GM12878 (cell line): Measurements from ENCODE around the gene UQCR10. TPM values are rescaled to one million over a fixed set of nuclear protein-coding genes. Genes with fewer than 3 reads are reported as not detected.

Experiments used
- ATAC-seq: fragments of 200-7000 bp; cut with Tn5 transposase; 3 replicates; pipeline ENCODE4 v1.9.1; 2020; ENCODE audit warnings: mild to moderate bottlenecking, moderate library complexity
- BruUV-seq: library from RNA; stranded (reverse); fragments of 400-500 nt; replicated peaks from 2 replicates; lab custom pipeline; 2021; lab: Mats Ljungman, UMichigan
- CTCF ChIA-PET: fragments of 300-600 bp; sonication (Branson Sonifier 250); formaldehyde crosslinking; extraction: SDS; loops from one replicate; lab custom pipeline; 2021; ENCODE audit warnings: inconsistent platforms; lab: Yijun Ruan, JAX
- POLR2A ChIA-PET: fragments of 350-600 bp; formaldehyde crosslinking; extraction: SDS; loops from one replicate; lab custom pipeline; 2021; ENCODE audit warnings: inconsistent platforms; lab: Charles Lee
- RAD21 ChIA-PET: fragments of 300-600 bp; sonication (Branson Sonifier 250); formaldehyde crosslinking; loops from one replicate; lab custom pipeline; 2023; ENCODE audit warnings: antibody characterized with exemption; ENCODE audit not compliant: unreplicated experiment; lab: Charles Lee
- SMC1A ChIA-PET: fragments of 300-600 bp; sonication (Branson Sonifier 250); formaldehyde crosslinking; loops from one replicate; lab custom pipeline; 2023; ENCODE audit not compliant: unreplicated experiment, uncharacterized antibody; lab: Charles Lee
- DNase-seq: peaks from one replicate; pipeline ENCODE4 v3.0.0-alpha.2; 2011; ENCODE audit warnings: low read depth, low spot score
- FAIRE-seq: peaks from 3 replicates; lab custom pipeline; 2011; peaks lifted over from hg19 to GRCh38; lab: Jason Lieb, UNC
- H2AFZ ChIP-seq: 2 replicates; pipeline ENCODE4 v1.6.0; 2011; ENCODE audit warnings: low read depth, low read length, control low read depth; ENCODE audit not compliant: control insufficient read depth
- H3K27ac ChIP-seq: 2 replicates; pipeline ENCODE4 v1.5.1; 2011; ENCODE audit warnings: control low read depth; ENCODE audit not compliant: control insufficient read depth, insufficient read depth
- H3K27me3 ChIP-seq, 2 experiments: replicated peaks in 1 of 2; 2 replicates each; pipeline versions ENCODE4 v1.6.0 to v1.6.1; 2011; ENCODE audit warnings: low read length in 1 of 2; ENCODE audit not compliant: control insufficient read depth in 2 of 2, insufficient read depth in 2 of 2
- H3K36me3 ChIP-seq, 2 experiments: 2 replicates each; pipeline ENCODE4 v1.5.1; 2011; ENCODE audit warnings: low read length in 1 of 2; ENCODE audit not compliant: control insufficient read depth in 2 of 2, insufficient read depth in 2 of 2
- H3K4me1 ChIP-seq: 2 replicates; pipeline ENCODE4 v1.6.1; 2011; ENCODE audit warnings: mild to moderate bottlenecking, low read length, moderate library complexity, mixed read lengths; ENCODE audit not compliant: control insufficient read depth, insufficient read depth
- H3K4me2 ChIP-seq: 2 replicates; pipeline ENCODE4 v1.6.0; 2011; ENCODE audit warnings: control low read depth; ENCODE audit not compliant: control insufficient read depth, insufficient read depth
- H3K4me3 ChIP-seq: fragments of 200-600 bp; sonication (generic); 2 replicates; pipeline ENCODE4 v1.5.1; 2016
- H3K79me2 ChIP-seq: 2 replicates; pipeline ENCODE4 v1.6.0; 2011; ENCODE audit warnings: low read length; ENCODE audit not compliant: control insufficient read depth, insufficient read depth
- H3K9ac ChIP-seq: 2 replicates; pipeline ENCODE4 v1.8.0; 2011; ENCODE audit warnings: low read length, control low read depth, mixed read lengths; ENCODE audit not compliant: control insufficient read depth, insufficient read depth
- H3K9me3 ChIP-seq: replicated peaks from 3 replicates; pipeline ENCODE4 v1.5.1; 2011; ENCODE audit warnings: mild to moderate bottlenecking, low read length; ENCODE audit not compliant: control insufficient read depth, insufficient read depth
- H4K20me1 ChIP-seq: 2 replicates; pipeline ENCODE4 v1.6.0; 2011; ENCODE audit not compliant: control insufficient read depth, insufficient read depth
- BHLHE40 ChIP-seq, 2 experiments: fragments of 450-650 bp in 1 of 2; IDR thresholded peaks; 2 replicates each; pipeline ENCODE4 v1.6.1; 2011 to 2017; ENCODE audit warnings: low read depth in 2 of 2, borderline replicate concordance in 1 of 2, improper control_type of control experiment in 1 of 2, low read length in 1 of 2, mild to moderate bottlenecking in 1 of 2
- CBX3 ChIP-seq: fragments of 200-600 bp; sonication (generic); IDR thresholded peaks from 2 replicates; pipeline ENCODE4 v1.6.1; 2016; ENCODE audit warnings: low read depth, borderline replicate concordance
- CEBPB ChIP-seq, 2 experiments: fragments of 150-350 bp in 1 of 2; IDR thresholded peaks; 2 replicates each; pipeline ENCODE4 v1.6.1; 2012 to 2014; ENCODE audit warnings: low read depth in 2 of 2, low read length in 2 of 2, borderline replicate concordance in 1 of 2, inconsistent platforms in 1 of 2
- CTCF ChIP-seq, 3 experiments: IDR thresholded peaks in 2 of 3; conservative IDR thresholded peaks in 1 of 3; 2 replicates each; pipeline ENCODE4 v1.5.1; 2011; ENCODE audit warnings: low read depth in 3 of 3, low read length in 3 of 3, mild to moderate bottlenecking in 3 of 3, control low read depth in 2 of 3, moderate library complexity in 2 of 3, inconsistent platforms in 1 of 3, mixed read lengths in 1 of 3; ENCODE audit not compliant: control insufficient read depth in 2 of 3, insufficient read depth in 1 of 3; ENCODE audit errors: extremely low read depth in 1 of 3
- EED ChIP-seq: sonication (generic); IDR thresholded peaks from 2 replicates; pipeline ENCODE4 v1.6.1; 2016; ENCODE audit warnings: antibody characterized with exemption, low read depth
- EP300 ChIP-seq, 2 experiments: fragments of 150-350 bp in 1 of 2; IDR thresholded peaks; 2 replicates each; pipeline ENCODE4 v1.6.1; 2011 to 2012; ENCODE audit warnings: low read depth in 2 of 2, low read length in 2 of 2, borderline replicate concordance in 1 of 2, improper control_type of control experiment in 1 of 2, inconsistent platforms in 1 of 2; ENCODE audit not compliant: control insufficient read depth in 1 of 2
- IKZF2 ChIP-seq, 2 experiments: fragments of 450-650 bp; IDR thresholded peaks; 2 replicates each; pipeline ENCODE4 v1.6.1; 2017; ENCODE audit warnings: mild to moderate bottlenecking in 2 of 2, moderate library complexity in 2 of 2
- IRF4 ChIP-seq: IDR thresholded peaks from 2 replicates; pipeline ENCODE4 v1.6.1; 2011; ENCODE audit warnings: low read depth, low read length
- NBN ChIP-seq: fragments of 450-650 bp; IDR thresholded peaks from 2 replicates; pipeline ENCODE4 v1.6.1; 2016
- NFIC ChIP-seq: IDR thresholded peaks from 2 replicates; pipeline ENCODE4 v1.6.1; 2012; ENCODE audit warnings: low read depth, mild to moderate bottlenecking, inconsistent platforms, low read length, moderate library complexity
- NFXL1 ChIP-seq: fragments of 450-650 bp; IDR thresholded peaks from 2 replicates; pipeline ENCODE4 v1.6.1; 2017; ENCODE audit warnings: antibody characterized with exemption, mild to moderate bottlenecking, borderline replicate concordance
- PBX3 ChIP-seq: IDR thresholded peaks from 2 replicates; pipeline ENCODE4 v1.6.1; 2011; ENCODE audit warnings: mild to moderate bottlenecking, low read depth, low read length, moderate library complexity; ENCODE audit not compliant: insufficient replicate concordance
- PKNOX1 ChIP-seq: fragments of 450-650 bp; IDR thresholded peaks from 2 replicates; pipeline ENCODE4 v1.6.1; 2016; ENCODE audit warnings: mild to moderate bottlenecking
- RELA ChIP-seq: fragments of 450-650 bp; IDR thresholded peaks from 2 replicates; pipeline ENCODE4 v1.8.0; 2014; ENCODE audit warnings: borderline replicate concordance; ENCODE audit not compliant: partially characterized antibody
- RELB ChIP-seq: fragments of 450-650 bp; IDR thresholded peaks from 2 replicates; pipeline ENCODE4 v1.6.1; 2017; ENCODE audit warnings: low read depth, mild to moderate bottlenecking, moderate library complexity
- RUNX3 ChIP-seq: IDR thresholded peaks from 2 replicates; pipeline ENCODE4 v1.6.1; 2012; ENCODE audit warnings: low read length, inconsistent platforms
- SP1 ChIP-seq: IDR thresholded peaks from one replicate; pipeline ENCODE4 v1.6.1; 2011; ENCODE audit warnings: low read depth, low read length
- WGBS: methylation state at CpG from one replicate; pipeline ENCODE4 v1.1.6; 2016; ENCODE audit warnings: low lambda C conversion rate; ENCODE audit not compliant: insufficient replicate concordance, insufficient coverage; ENCODE audit errors: missing lambda C conversion rate; 5-methylcytosine and 5-hydroxymethylcytosine counted together
- in situ Hi-C: fragments of 300-500 bp; cut with MboI; formaldehyde crosslinking; loops from 9 replicates; pipeline ENCODE4 v1.14.3; 2018; ENCODE audit warnings: mixed read lengths
- intact Hi-C: fragments of 100-400 bp; cut with micrococcal nuclease; formaldehyde crosslinking; loops from one replicate; pipeline ENCODE4 v1.14.2; 2022; ENCODE audit not compliant: unreplicated experiment
- polyA plus RNA-seq, 11 experiments: library from polyadenylated mRNA; depleted of rRNA in 4 of 11; unstranded in 6 of 11; stranded (reverse) in 5 of 11; fragments of >200 nt; fragmentation: Nextera tagmentation in 4 of 11; fragmentation: Illumina TruSeq in 1 of 11; extraction: Ambion mirVana in 4 of 11; extraction: Trizol in 1 of 11; gene quantifications; 1 replicate in 1 of 11; 2 replicates in 10 of 11; pipeline versions ENCODE4 v1.2.1 to v1.2.3, GENCODE V29; 2011 to 2016; ENCODE audit warnings: inconsistent platforms in 2 of 11, missing spikeins in 2 of 11, low read depth in 1 of 11
- total RNA-seq, 4 experiments: library from RNA; depleted of rRNA in 3 of 4; stranded (reverse); fragments of >200 nt in 3 of 4; fragmentation: Illumina TruSeq in 1 of 4; extraction: Trizol in 1 of 4; gene quantifications; 2 replicates each; pipeline versions ENCODE4 v1.2.1 to v1.2.3, GENCODE V29; 2013 to 2021

UQCR10 gene
- total and polyA plus RNA-seq, 10 of the 15 experiments (the other 5 are each of a cell fraction or from before 2014, with no cell fraction given), result 144 to 1,021 (median 214) TPM

GRCh38 chr22:29797351-29797750 is 30.2 kb downstream of the UQCR10 start:
- H3K9ac ChIP-seq, result no peak overlapping the region; the same call in 1 of the 2 replicates
- peak; percentile 98 for ATAC-seq
- peak overlapping the region; percentile 51 for H3K27ac ChIP-seq
- no peaks in the 10 kb centered on the region for H3K9me3 ChIP-seq
- no peak overlapping the region for H2AFZ ChIP-seq
- ChIA-PET RAD21 (interaction anchor here (0.8 to 1.9 kb wide), 3 partner anchors 24 to 208 kb away, joined by 3 to 4 read pairs (median 4); no protein-coding TSS in a partner anchor), POLR2A (interaction anchor here (1.4 to 2.0 kb wide), 4 partner anchors 16 to 41 kb away, joined by 5 read pairs; partner anchors contain the start of genes ASCC2, UQCR10 and ZMAT5), CTCF (interaction anchor here (1.7 kb wide), 2 partner anchors 208 to 290 kb away, joined by 3 to 4 read pairs; no protein-coding TSS in a partner anchor), SMC1A (interaction anchor here (0.8 to 1.6 kb wide), 4 partner anchors 16 to 208 kb away, joined by 3 to 6 read pairs (median 3); partner anchors contain the start of genes UQCR10 and ZMAT5)
- 22% methylated on average over 3 of the region's 3 CpGs for whole genome bisulfite sequencing
- H3K36me3 ChIP-seq, result peaks cover 11 to 25% of the 10 kb centered on the region in 2 experiments; a peak in 3 of 4 replicates
- peak; percentile 94 for FAIRE-seq
- no peaks in the 10 kb centered on the region for H3K27me3 ChIP-seq
- H3K4me3 ChIP-seq, result no peak overlapping the region
- in situ Hi-C loops, result no loop called here
- H3K4me1 ChIP-seq, result peaks cover 27% of the 10 kb centered on the region
- BruUV-seq, result no TSS peak
- peak; percentile 71 for DNase-seq
- intact Hi-C loops, result loop anchor here (1.0 kb wide), 1 partner anchor 30 kb away; the partner anchor contains the start of genes UQCR10 and ZMAT5
- peak overlapping the region; percentile 64; the same call in 1 of the 2 replicates for H3K4me2 ChIP-seq
- H4K20me1 ChIP-seq, result no peaks in the 10 kb centered on the region
- no peaks in the 10 kb centered on the region for H3K79me2 ChIP-seq
- TF ChIP-seq BHLHE40 (IDR thresholded peaks at IDR 0.05; ENCODE audit: borderline replicate concordance in 1 of 2, low read depth in 2 of 2, low read length in 1 of 2) (peak in 1 of 2 experiments; percentile 30; a peak in 1 of 4 replicates), NFXL1 (peak; percentile 89), CBX3 (no peak), PBX3 (peak; percentile 29), SP1 (peak; percentile 53), EED (peak; percentile 90), CEBPB (IDR thresholded peaks at IDR 0.05; ENCODE audit: borderline replicate concordance in 1 of 2, low read depth in 2 of 2, low read length in 2 of 2) (no peak), EP300 (IDR thresholded peaks at IDR 0.05; ENCODE audit: borderline replicate concordance in 1 of 2, control insufficient read depth in 1 of 2, low read depth in 2 of 2, low read length in 2 of 2) (0 out of 4 replicates have a peak, but pooled peaks have one; percentile 11 to 59), RELA (peak; percentile 3), CTCF (IDR thresholded peaks at IDR 0.05 in 2 of 3, conservative IDR thresholded peaks at IDR 0.05 in 1 of 3; ENCODE audit: control insufficient read depth in 2 of 3, extremely low read depth in 1 of 3, insufficient read depth in 1 of 3, low read depth in 3 of 3, low read length in 3 of 3) (no peak), RUNX3 (peak; percentile 96), PKNOX1 (peak; percentile 19; the same call in 1 of the 2 replicates), NFIC (peak; percentile 29; the same call in 1 of the 2 replicates), NBN (0 out of 2 replicates have a peak, but pooled peaks have one; percentile 62), IKZF2 (IDR thresholded peaks at IDR 0.05) (peak; percentile 66 to 76; a peak in 3 of 4 replicates), RELB (peak; percentile 48; the same call in 1 of the 2 replicates), IRF4 (peak; percentile 80)
